Thoracic aorta (tissue), 2 donors: ENCODE data around the gene BRD4. TPM values are rescaled to one million over a fixed set of nuclear protein-coding genes. Genes with fewer than 3 reads are reported as not detected.
A peak's percentile ranks its signal among the peaks of the same experiment; 100 is the strongest.

Experiments used
- ATAC-seq: fragments of 150-250 bp; one replicate; pipeline ENCODE4 v1.8.0; 2017; ENCODE audit warnings: low read depth; ENCODE audit not compliant: insufficient number of reproducible peaks, low FRiP score
- DNase-seq: peaks from one replicate; pipeline ENCODE4 v3.0.0-alpha.2; 2020; ENCODE audit warnings: low spot score
- H3K27ac ChIP-seq, 2 donors: fragments of 200-600 bp; sonication (generic); 1 replicate in 1 of 2; 2 replicates in 1 of 2; pipeline ENCODE4 v1.5.1; 2016; ENCODE audit warnings: mild to moderate bottlenecking in 2 of 2, moderate library complexity in 2 of 2
- H3K27me3 ChIP-seq: fragments of 200-600 bp; sonication (generic); replicated peaks from 2 replicates; pipeline ENCODE4 v1.6.0; 2016; ENCODE audit warnings: mild to moderate bottlenecking; ENCODE audit not compliant: insufficient read depth
- H3K36me3 ChIP-seq: fragments of 200-600 bp; sonication (generic); one replicate; pipeline ENCODE4 v1.5.1; 2016
- H3K4me1 ChIP-seq, 2 donors: fragments of 200-600 bp; sonication (generic); 1 replicate in 1 of 2; 2 replicates in 1 of 2; pipeline versions ENCODE4 v1.5.1 to v1.6.0; 2016; ENCODE audit warnings: low read depth in 2 of 2, mild to moderate bottlenecking in 1 of 2; ENCODE audit not compliant: control insufficient read depth in 1 of 2
- H3K4me3 ChIP-seq: fragments of 200-600 bp; sonication (generic); 2 replicates; pipeline ENCODE4 v1.5.1; 2016; ENCODE audit warnings: mild to moderate bottlenecking
- H3K9me3 ChIP-seq: fragments of 200-600 bp; sonication (generic); 2 replicates; pipeline ENCODE4 v1.5.1; 2016
- total RNA-seq, 2 donors: library from RNA; depleted of rRNA; stranded (reverse); fragments of >200 nt; gene quantifications; one replicate each; pipeline versions ENCODE4 v1.1.0 to v1.2.3, GENCODE V29; 2016
- TF ChIP-seq, protein P1 (sequence below): fragments of 200-600 bp; sonication (generic); IDR thresholded peaks from one replicate; pipeline ENCODE4 v1.5.1; 2019; ENCODE audit warnings: antibody characterized with exemption

BRD4 gene
- total RNA-seq, 2 donors from 2014 or later, result 49.0 to 70.9 TPM

DNA sequence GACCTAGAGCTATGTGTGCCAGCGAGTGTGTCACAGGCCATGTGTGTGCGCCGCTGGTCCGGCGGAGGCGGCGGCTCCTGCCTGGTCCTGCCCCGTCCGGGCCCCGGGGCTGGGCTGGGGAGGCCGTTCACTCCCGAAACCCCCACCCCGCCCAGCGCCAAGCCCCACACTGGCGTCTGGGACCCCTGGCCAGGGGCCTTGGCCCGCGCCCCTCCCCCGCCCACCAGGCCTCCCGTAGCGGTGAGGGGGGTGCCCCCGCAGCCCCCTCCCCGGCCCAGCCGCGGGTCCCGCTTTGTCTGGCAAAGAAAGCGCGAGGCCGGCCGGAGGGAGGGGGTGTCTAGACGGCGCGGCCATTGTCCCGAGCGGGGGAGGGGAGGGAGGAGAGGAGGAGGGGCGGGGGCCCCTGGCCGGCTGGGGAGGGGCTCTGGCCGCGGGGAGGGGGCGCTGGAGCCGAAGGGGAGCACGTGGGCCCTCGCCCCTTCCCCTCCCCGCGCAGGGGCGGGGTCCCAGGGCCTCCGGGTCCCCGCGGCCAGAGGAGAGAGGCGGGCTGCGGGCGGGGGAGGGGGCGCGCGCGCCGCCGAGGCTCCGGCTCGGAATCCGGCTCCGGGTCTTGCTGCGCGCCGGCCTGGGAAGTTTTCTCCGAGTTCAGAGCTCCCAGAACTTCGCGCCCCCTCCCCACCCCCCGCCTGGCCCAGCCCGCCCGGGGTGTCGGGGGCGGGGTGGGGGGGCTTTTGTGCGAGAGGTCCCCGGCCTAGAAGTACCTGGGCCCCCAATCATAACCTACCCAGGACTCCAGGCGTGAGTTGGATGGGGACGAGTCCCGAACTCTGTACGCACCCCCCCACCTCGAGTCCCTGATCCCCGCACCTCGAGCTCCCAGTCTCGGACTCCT lies 132.4 kb downstream of the BRD4 start:
- TF ChIP-seq, protein P1, sequence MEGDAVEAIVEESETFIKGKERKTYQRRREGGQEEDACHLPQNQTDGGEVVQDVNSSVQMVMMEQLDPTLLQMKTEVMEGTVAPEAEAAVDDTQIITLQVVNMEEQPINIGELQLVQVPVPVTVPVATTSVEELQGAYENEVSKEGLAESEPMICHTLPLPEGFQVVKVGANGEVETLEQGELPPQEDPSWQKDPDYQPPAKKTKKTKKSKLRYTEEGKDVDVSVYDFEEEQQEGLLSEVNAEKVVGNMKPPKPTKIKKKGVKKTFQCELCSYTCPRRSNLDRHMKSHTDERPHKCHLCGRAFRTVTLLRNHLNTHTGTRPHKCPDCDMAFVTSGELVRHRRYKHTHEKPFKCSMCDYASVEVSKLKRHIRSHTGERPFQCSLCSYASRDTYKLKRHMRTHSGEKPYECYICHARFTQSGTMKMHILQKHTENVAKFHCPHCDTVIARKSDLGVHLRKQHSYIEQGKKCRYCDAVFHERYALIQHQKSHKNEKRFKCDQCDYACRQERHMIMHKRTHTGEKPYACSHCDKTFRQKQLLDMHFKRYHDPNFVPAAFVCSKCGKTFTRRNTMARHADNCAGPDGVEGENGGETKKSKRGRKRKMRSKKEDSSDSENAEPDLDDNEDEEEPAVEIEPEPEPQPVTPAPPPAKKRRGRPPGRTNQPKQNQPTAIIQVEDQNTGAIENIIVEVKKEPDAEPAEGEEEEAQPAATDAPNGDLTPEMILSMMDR, result no peak
- Histone ChIP-seq H3K4me1 (peaks cover 16 to 42% of the 10 kb centered on the region in 2 donors), H3K9me3 (no peaks in the 10 kb centered on the region), H3K4me3 (peak overlapping the region; percentile 90), H3K27me3 (no peaks in the 10 kb centered on the region), H3K27ac (peak overlapping the region; percentile 90 to 94), H3K36me3 (peaks cover 6% of the 10 kb centered on the region)
- DNase-seq (no peak), ATAC-seq (no peak)

DNA sequence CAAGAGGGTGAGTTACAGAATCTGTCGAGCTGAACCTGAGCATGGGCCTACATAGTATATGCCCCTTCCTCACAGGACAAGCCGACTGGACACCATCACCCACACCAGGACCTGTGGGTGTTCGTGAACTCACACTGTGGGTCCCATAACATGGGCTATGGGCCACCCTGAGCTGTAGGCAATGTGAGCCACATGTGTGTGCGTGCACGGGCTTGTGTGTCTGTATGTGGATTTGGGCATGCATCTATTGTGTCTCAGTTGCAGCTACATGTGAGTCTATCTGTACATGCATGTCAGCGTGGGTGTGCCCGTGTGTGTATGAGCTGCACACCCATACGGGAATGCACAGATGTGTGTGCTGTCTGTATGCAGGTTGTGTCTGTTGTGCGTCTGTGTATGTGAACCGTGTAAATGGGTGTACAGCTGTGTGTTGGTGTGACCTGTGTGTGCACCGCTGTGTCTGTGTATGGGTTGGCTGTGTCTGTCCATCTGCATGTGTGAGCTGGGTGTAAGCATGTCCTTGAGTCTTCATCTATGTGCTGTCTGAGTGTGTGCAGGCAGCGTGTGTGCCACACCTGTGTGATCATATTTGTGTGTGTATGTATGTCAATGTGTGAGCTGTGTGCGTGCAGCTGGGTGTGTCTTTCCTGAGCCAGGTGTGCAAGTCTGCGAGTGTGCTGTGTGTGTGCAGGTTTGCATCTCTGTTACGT lies 133.2 kb downstream of the BRD4 start:
- TF ChIP-seq, protein P1, result no peak
- H3K9me3 ChIP-seq, result no peaks in the 10 kb centered on the region
- H3K4me1 ChIP-seq, result peaks cover 18 to 50% of the 10 kb centered on the region in 2 donors
- no peak for ATAC-seq
- peak overlapping the region; percentile 90 to 94 for H3K27ac ChIP-seq
- H3K4me3 ChIP-seq, result peak overlapping the region; percentile 90
- DNase-seq, result no peak
- peaks cover 7% of the 10 kb centered on the region for H3K36me3 ChIP-seq
- H3K27me3 ChIP-seq, result no peaks in the 10 kb centered on the region

DNA sequence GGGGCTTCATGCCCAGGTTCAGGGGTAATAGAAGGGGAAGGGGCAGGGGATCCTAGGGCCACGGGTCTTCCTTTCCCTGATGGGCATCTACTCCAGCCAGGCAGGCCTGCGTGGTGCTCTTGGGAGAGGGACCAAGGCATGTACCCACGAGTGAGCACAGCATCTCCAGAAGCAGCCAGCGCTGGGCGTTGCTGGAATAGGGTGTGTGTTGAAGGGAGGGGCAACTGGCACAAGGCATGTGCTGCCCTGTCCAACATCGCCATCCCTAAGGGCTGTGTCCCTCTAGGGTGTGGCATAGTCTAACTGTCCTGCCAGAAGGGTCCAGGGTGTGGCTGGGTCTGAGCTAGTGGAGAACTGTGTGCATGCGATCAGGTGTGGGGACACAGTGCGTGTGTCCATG lies 134.4 kb downstream of the BRD4 start:
- no peaks in the 10 kb centered on the region for H3K9me3 ChIP-seq
- no peak for ATAC-seq
- H3K27ac ChIP-seq, result peak overlapping the region; percentile 39 to 90
- peaks cover 16% of the 10 kb centered on the region for H3K36me3 ChIP-seq
- DNase-seq, result no peak
- peak overlapping the region; percentile 35 for H3K4me3 ChIP-seq
- H3K27me3 ChIP-seq, result no peaks in the 10 kb centered on the region
- TF ChIP-seq, protein P1, result no peak
- peaks cover 18 to 52% of the 10 kb centered on the region in 2 donors for H3K4me1 ChIP-seq

DNA sequence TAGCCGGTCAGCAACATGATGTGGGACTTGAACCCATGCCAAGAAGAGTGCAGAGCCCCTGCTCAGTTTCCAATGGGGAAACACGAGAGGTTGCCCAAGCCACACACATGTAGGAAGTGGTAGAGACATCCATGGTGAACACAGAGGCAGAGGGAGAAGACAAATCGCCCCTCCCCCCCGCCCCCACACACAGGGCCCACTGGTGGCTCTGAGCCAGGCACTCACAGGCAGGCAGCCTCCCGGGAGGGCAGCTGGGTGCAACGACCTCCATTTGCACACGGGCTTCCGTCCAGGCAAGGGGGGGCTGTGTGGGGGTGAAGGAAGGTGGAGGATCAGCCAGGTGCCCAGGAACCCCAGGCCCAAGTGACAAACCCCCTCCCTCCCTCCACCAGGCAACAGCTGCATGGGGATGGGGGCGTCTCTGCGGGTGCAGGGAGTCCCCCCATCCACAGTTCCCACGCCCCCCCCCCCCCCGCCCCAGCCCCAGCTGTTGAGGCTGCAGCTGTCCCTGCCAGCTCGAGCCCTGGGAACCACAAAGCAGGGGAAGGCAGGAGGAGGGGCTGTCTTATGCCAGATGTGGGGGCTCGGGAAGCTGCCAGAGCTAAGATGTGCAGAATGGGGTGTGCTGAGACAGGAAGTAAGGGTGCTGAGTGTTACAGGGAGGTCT lies 134.9 kb downstream of the BRD4 start:
- TF ChIP-seq, protein P1, result no peak
- Histone ChIP-seq H3K27me3 (no peaks in the 10 kb centered on the region), H3K9me3 (no peaks in the 10 kb centered on the region), H3K27ac (peak overlapping the region; percentile 84 to 91), H3K4me3 (peak overlapping the region; percentile 35), H3K36me3 (peaks cover 20% of the 10 kb centered on the region), H3K4me1 (peaks cover 18 to 49% of the 10 kb centered on the region in 2 donors)
- ATAC-seq (no peak), DNase-seq (no peak)
